ENCODE results near the gene SLC7A5.

DNA sequence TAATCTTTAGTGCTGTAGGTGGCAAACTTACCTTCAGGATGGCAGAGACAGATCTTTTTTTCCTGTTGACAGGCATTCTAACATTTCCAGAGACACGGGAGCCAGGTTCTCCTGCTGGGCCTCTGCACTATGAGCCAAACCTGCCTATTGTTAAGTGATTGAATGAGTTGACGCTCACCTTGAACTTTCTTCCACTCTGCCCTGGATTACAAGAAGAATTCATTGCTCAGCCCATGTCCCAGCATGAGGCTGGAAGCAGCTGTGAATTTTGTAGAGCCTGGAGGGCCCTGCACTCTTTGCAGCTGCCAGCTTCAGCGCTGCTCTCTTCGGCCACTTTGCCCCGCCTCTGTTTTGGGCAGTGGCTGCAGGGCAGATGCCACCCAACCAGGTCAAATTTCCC is 9.4 kb upstream of the SLC7A5 start:
- TF ChIP-seq, protein P1, sequence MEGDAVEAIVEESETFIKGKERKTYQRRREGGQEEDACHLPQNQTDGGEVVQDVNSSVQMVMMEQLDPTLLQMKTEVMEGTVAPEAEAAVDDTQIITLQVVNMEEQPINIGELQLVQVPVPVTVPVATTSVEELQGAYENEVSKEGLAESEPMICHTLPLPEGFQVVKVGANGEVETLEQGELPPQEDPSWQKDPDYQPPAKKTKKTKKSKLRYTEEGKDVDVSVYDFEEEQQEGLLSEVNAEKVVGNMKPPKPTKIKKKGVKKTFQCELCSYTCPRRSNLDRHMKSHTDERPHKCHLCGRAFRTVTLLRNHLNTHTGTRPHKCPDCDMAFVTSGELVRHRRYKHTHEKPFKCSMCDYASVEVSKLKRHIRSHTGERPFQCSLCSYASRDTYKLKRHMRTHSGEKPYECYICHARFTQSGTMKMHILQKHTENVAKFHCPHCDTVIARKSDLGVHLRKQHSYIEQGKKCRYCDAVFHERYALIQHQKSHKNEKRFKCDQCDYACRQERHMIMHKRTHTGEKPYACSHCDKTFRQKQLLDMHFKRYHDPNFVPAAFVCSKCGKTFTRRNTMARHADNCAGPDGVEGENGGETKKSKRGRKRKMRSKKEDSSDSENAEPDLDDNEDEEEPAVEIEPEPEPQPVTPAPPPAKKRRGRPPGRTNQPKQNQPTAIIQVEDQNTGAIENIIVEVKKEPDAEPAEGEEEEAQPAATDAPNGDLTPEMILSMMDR (IDR thresholded peaks at IDR 0.05; ENCODE audit: insufficient read depth, low read length): no peak
- TF ChIP-seq GABPA (IDR thresholded peaks at IDR 0.05; ENCODE audit: low read depth) (no peak), POLR2AphosphoS5 (IDR thresholded peaks at IDR 0.05; ENCODE audit: low read depth) (no peak)

Measured in HL-60 (cell line).